ENCODE data around the gene KISS1R. TPM values are rescaled to one million over a fixed set of nuclear protein-coding genes. Genes with fewer than 3 reads are reported as not detected.

Gene KISS1R
- total and polyA plus RNA-seq, 2 donors (not counting 1 experiment from before 2014, with no cell fraction given): not detected

DNA sequence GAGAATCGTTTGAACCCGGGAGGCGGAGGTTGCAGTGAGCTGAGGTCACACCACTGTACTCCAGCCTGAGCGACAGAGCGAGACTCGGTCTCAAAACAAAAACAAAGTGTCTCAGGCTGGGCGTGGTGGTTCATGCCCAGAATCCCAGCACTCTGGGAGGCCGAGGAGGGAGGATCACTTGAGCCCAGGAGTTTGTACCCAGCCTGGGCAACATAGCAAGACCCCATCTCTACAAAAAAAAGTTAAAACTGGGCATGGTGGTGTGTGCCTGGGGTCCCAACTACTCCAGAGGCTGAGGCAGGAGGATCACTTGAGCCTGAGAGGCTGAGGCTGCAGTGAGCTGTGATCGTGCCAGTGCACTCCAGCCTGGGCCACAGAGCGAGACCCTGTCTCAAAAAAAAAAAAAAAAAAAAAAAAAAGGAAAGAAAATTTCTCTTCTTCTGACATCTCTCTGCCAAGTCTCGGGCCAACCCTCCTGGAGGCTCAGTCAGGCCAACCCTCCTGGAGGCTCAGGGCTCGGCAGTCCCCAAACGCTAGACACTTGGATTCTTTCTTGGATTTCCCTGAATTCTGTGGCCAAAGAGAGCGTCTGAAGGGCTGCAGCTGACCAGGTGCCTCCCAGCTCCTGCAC, 35.0 kb downstream of the KISS1R start:
- no peak overlapping the region for H3K9ac ChIP-seq (ENCODE audit: insufficient read depth, low read length)

DNA sequence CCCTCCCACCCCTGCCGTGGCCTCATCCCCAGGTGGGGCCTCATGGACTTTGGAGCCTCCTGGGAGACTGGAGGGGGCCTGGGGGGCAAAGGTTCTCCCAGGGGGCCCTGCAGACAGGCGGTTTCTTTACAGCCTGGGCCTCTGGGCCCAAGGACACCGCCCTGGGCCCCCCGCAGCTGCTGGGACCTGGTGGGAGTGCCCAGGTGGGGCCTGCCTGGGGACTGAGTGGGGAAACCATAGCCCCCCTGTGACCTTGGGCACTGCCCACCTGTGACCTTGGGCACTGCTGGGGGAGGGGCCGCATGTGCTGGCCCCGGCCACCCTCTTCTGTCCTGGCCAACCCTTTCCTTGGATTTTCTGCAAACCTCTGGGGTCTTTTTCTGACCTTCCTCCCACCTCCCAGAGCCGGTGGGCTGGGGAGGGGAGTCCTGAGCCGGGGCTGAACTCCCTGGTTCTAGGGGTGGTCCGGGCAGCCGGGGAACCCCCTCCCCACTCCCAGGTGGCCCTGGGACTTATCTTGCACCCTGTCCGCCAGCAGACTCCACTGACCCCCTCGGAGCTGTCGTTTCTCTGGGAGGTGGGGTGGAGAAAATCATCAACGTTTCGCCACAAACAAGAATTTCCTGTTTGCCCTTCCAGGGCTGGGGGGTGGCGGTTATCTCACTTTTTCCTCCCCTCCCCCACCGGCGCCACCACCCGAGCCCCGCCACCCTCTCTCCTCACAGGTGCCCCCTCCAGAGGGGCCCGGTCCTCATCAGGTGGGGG, 35.7 kb downstream of the KISS1R start:
- Histone ChIP-seq H3K36me3 (ENCODE audit: control insufficient read depth, insufficient read depth, low read length) (peaks cover 2% of the 10 kb centered on the region), H4K20me1 (ENCODE audit: control insufficient read depth, extremely low read depth, insufficient read depth, low read length) (no peaks in the 10 kb centered on the region), H3K27me3 (ENCODE audit: control insufficient read depth, insufficient read depth, low read length) (no peaks in the 10 kb centered on the region), H3K9ac (ENCODE audit: insufficient read depth, low read length) (no peak overlapping the region), H3K4me1 (ENCODE audit: control insufficient read depth, extremely low read depth, insufficient read depth, low read length) (peaks cover 6% of the 10 kb centered on the region), H3K9me3 (ENCODE audit: control insufficient read depth, insufficient read depth, low read depth, low read length) (no peaks in the 10 kb centered on the region), H2AFZ (ENCODE audit: low read length) (no peak overlapping the region), H3K27ac (ENCODE audit: insufficient read depth, low read length) (peak overlapping the region; percentile 16), H3K4me3 (replicated peaks in 1 of 4; ENCODE audit: control extremely low read depth in 1 of 4, insufficient read depth in 1 of 4, low read depth in 3 of 4, low read length in 4 of 4) (no peak overlapping the region), H3K79me2 (ENCODE audit: control insufficient read depth, insufficient read depth, low read length) (peaks cover 16% of the 10 kb centered on the region), H3K4me2 (ENCODE audit: extremely low read depth, insufficient read depth, low read length) (no peak overlapping the region)
- TF ChIP-seq EZH2 (IDR thresholded peaks at IDR 0.05; ENCODE audit: low read length, missing control alignments): no peak
- TF ChIP-seq, protein P1, sequence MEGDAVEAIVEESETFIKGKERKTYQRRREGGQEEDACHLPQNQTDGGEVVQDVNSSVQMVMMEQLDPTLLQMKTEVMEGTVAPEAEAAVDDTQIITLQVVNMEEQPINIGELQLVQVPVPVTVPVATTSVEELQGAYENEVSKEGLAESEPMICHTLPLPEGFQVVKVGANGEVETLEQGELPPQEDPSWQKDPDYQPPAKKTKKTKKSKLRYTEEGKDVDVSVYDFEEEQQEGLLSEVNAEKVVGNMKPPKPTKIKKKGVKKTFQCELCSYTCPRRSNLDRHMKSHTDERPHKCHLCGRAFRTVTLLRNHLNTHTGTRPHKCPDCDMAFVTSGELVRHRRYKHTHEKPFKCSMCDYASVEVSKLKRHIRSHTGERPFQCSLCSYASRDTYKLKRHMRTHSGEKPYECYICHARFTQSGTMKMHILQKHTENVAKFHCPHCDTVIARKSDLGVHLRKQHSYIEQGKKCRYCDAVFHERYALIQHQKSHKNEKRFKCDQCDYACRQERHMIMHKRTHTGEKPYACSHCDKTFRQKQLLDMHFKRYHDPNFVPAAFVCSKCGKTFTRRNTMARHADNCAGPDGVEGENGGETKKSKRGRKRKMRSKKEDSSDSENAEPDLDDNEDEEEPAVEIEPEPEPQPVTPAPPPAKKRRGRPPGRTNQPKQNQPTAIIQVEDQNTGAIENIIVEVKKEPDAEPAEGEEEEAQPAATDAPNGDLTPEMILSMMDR (conservative IDR thresholded peaks at IDR 0.05 in 1 of 2, IDR thresholded peaks at IDR 0.05 in 1 of 2; ENCODE audit: low read depth in 1 of 2, low read length in 2 of 2): no peak
- no peak for DNase-seq (ENCODE audit: low read depth in 2 of 2)

More for the DNA sequence above, 35.0 kb downstream of the KISS1R start:
- no peaks in the 10 kb centered on the region for H4K20me1 ChIP-seq (ENCODE audit: control insufficient read depth, extremely low read depth, insufficient read depth, low read length)
- peaks cover 7% of the 10 kb centered on the region for H3K36me3 ChIP-seq (ENCODE audit: control insufficient read depth, insufficient read depth, low read length)
- no peaks in the 10 kb centered on the region for H3K9me3 ChIP-seq (ENCODE audit: control insufficient read depth, insufficient read depth, low read depth, low read length)
- H3K4me1 ChIP-seq (ENCODE audit: control insufficient read depth, extremely low read depth, insufficient read depth, low read length): peaks cover 6% of the 10 kb centered on the region
- H3K27me3 ChIP-seq (ENCODE audit: control insufficient read depth, insufficient read depth, low read length): no peaks in the 10 kb centered on the region
- H3K27ac ChIP-seq (ENCODE audit: insufficient read depth, low read length): no peak overlapping the region
- no peak for DNase-seq (ENCODE audit: low read depth in 2 of 2)
- H3K79me2 ChIP-seq (ENCODE audit: control insufficient read depth, insufficient read depth, low read length): peaks cover 19% of the 10 kb centered on the region
- no peak overlapping the region for H2AFZ ChIP-seq (ENCODE audit: low read length)
- TF ChIP-seq, protein P1 (conservative IDR thresholded peaks at IDR 0.05 in 1 of 2, IDR thresholded peaks at IDR 0.05 in 1 of 2; ENCODE audit: low read depth in 1 of 2, low read length in 2 of 2): no peak
- TF ChIP-seq EZH2 (IDR thresholded peaks at IDR 0.05; ENCODE audit: low read length, missing control alignments): no peak
- H3K4me3 ChIP-seq (replicated peaks in 1 of 4; ENCODE audit: control extremely low read depth in 1 of 4, insufficient read depth in 1 of 4, low read depth in 3 of 4, low read length in 4 of 4): no peak overlapping the region
- no peak overlapping the region for H3K4me2 ChIP-seq (ENCODE audit: extremely low read depth, insufficient read depth, low read length)

DNA sequence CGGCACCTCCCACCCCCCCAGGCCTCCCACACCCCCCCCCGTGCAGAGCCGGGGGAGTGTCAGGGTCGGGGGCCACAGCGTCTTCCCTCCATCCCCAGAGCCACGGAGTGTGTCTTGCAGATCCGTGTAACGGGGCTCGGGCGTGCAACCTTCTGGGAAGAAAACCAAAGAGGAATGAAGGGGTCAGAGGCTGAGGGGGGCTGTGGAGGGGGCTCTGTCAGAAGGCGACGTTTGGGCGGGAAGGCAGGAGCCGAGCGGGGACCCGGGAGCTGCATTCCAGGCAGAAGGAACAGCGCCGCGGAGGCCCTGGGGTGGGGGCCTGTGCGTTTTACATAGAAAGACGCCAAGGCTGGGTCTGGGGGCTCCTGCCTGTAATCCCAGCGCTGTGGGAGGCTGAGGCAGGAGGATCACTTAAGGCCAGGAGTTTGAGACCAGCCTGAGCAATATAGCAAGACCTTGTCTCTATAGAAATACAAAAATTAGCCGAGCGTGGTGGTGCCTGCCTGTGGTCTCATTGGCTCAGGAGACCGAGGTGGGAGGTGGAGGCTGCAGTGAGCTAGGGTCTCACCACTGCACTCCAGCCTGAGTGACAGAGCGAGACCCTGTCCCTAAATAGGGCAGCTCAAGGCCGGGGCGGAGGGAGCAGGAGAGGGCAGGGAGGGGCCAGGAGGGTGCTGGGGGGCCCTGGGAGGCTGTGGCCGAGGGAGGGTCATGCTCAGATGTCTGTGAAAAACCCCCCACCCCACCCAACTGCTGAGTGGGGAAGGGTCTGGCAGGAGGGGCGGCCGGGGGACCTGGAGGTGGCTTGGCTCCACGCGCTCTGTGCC, 36.5 kb downstream of the KISS1R start:
- H3K9me3 ChIP-seq (ENCODE audit: control insufficient read depth, insufficient read depth, low read depth, low read length): no peaks in the 10 kb centered on the region
- DNase-seq (ENCODE audit: low read depth in 2 of 2): no peak
- no peaks in the 10 kb centered on the region for H3K27me3 ChIP-seq (ENCODE audit: control insufficient read depth, insufficient read depth, low read length)
- no peak overlapping the region for H3K4me3 ChIP-seq (replicated peaks in 1 of 4; ENCODE audit: control extremely low read depth in 1 of 4, insufficient read depth in 1 of 4, low read depth in 3 of 4, low read length in 4 of 4)
- H3K27ac ChIP-seq (ENCODE audit: insufficient read depth, low read length): no peak overlapping the region
- no peaks in the 10 kb centered on the region for H4K20me1 ChIP-seq (ENCODE audit: control insufficient read depth, extremely low read depth, insufficient read depth, low read length)
- H3K4me1 ChIP-seq (ENCODE audit: control insufficient read depth, extremely low read depth, insufficient read depth, low read length): peaks cover 6% of the 10 kb centered on the region
- no peak overlapping the region for H3K9ac ChIP-seq (ENCODE audit: insufficient read depth, low read length)
- TF ChIP-seq EZH2 (IDR thresholded peaks at IDR 0.05; ENCODE audit: low read length, missing control alignments): no peak
- TF ChIP-seq, protein P1 (conservative IDR thresholded peaks at IDR 0.05 in 1 of 2, IDR thresholded peaks at IDR 0.05 in 1 of 2; ENCODE audit: low read depth in 1 of 2, low read length in 2 of 2): no peak
- H3K4me2 ChIP-seq (ENCODE audit: extremely low read depth, insufficient read depth, low read length): no peak overlapping the region
- no peak overlapping the region for H2AFZ ChIP-seq (ENCODE audit: low read length)
- no peaks in the 10 kb centered on the region for H3K36me3 ChIP-seq (ENCODE audit: control insufficient read depth, insufficient read depth, low read length)
- H3K79me2 ChIP-seq (ENCODE audit: control insufficient read depth, insufficient read depth, low read length): peaks cover 16% of the 10 kb centered on the region

Data from fibroblast of lung (primary cell).